Measurements from ENCODE around the gene APOC3. TPM values are rescaled to one million over a fixed set of nuclear protein-coding genes. Genes with fewer than 3 reads are reported as not detected.

APOC3 gene
- total RNA-seq, 1 donor from 2014 or later: not detected

- H3K4me3 Mint-ChIP-seq (ENCODE audit: unreplicated experiment): no peak overlapping the region
- H3K9me3 Mint-ChIP-seq (ENCODE audit: low read depth): no peaks in the 10 kb centered on the region
- H3K27me3 Mint-ChIP-seq (ENCODE audit: low read depth): no peaks in the 10 kb centered on the region
- no peak for TF ChIP-seq CTCF (IDR thresholded peaks at IDR 0.05)
- no peak for DNase-seq (ENCODE audit: low spot score)
- H3K36me3 Mint-ChIP-seq (ENCODE audit: low read depth): peaks cover 29% of the 10 kb centered on the region
- peaks cover 8% of the 10 kb centered on the region for H3K4me1 Mint-ChIP-seq (ENCODE audit: low read depth)
- no peak overlapping the region for H3K27ac Mint-ChIP-seq (ENCODE audit: unreplicated experiment)
These were observed 19.4 kb downstream of the APOC3 start for GRCh38 chr11:116849060-116849459.

GRCh38 chr11:116849486-116849885, 19.8 kb downstream of the APOC3 start:
- no peak overlapping the region for H3K27ac Mint-ChIP-seq (ENCODE audit: unreplicated experiment)
- H3K9me3 Mint-ChIP-seq (ENCODE audit: low read depth): no peaks in the 10 kb centered on the region
- H3K36me3 Mint-ChIP-seq (ENCODE audit: low read depth): peaks cover 29% of the 10 kb centered on the region
- no peaks in the 10 kb centered on the region for H3K27me3 Mint-ChIP-seq (ENCODE audit: low read depth)
- DNase-seq (ENCODE audit: low spot score): no peak
- TF ChIP-seq CTCF (IDR thresholded peaks at IDR 0.05): no peak
- H3K4me1 Mint-ChIP-seq (ENCODE audit: low read depth): peaks cover 8% of the 10 kb centered on the region
- no peak overlapping the region for H3K4me3 Mint-ChIP-seq (ENCODE audit: unreplicated experiment)

- no peak overlapping the region for H3K4me3 Mint-ChIP-seq (ENCODE audit: unreplicated experiment)
- DNase-seq (ENCODE audit: low spot score): no peak
- no peak for TF ChIP-seq CTCF (IDR thresholded peaks at IDR 0.05)
- peaks cover 15% of the 10 kb centered on the region for H3K36me3 Mint-ChIP-seq (ENCODE audit: low read depth)
- no peak overlapping the region for H3K27ac Mint-ChIP-seq (ENCODE audit: unreplicated experiment)
- no peaks in the 10 kb centered on the region for H3K9me3 Mint-ChIP-seq (ENCODE audit: low read depth)
- H3K27me3 Mint-ChIP-seq (ENCODE audit: low read depth): no peaks in the 10 kb centered on the region
- H3K4me1 Mint-ChIP-seq (ENCODE audit: low read depth): peaks cover 8% of the 10 kb centered on the region
These were observed 21.9 kb downstream of the APOC3 start for GRCh38 chr11:116851626-116852025.

GRCh38 chr11:116852261-116853031, 22.7 kb downstream of the APOC3 start:
- Mint-ChIP-seq H3K9me3 (ENCODE audit: low read depth) (no peaks in the 10 kb centered on the region), H3K27ac (ENCODE audit: unreplicated experiment) (no peak overlapping the region), H3K4me1 (ENCODE audit: low read depth) (peaks cover 8% of the 10 kb centered on the region), H3K4me3 (ENCODE audit: unreplicated experiment) (no peak overlapping the region), H3K27me3 (ENCODE audit: low read depth) (no peaks in the 10 kb centered on the region), H3K36me3 (ENCODE audit: low read depth) (peaks cover 14% of the 10 kb centered on the region)
- DNase-seq (ENCODE audit: low spot score): no peak
- TF ChIP-seq CTCF (IDR thresholded peaks at IDR 0.05): no peak

- Mint-ChIP-seq H3K9me3 (ENCODE audit: low read depth) (no peaks in the 10 kb centered on the region), H3K27me3 (ENCODE audit: low read depth) (no peaks in the 10 kb centered on the region), H3K36me3 (ENCODE audit: low read depth) (peaks cover 19% of the 10 kb centered on the region), H3K4me3 (ENCODE audit: unreplicated experiment) (no peak overlapping the region), H3K4me1 (ENCODE audit: low read depth) (peaks cover 8% of the 10 kb centered on the region), H3K27ac (ENCODE audit: unreplicated experiment) (no peak overlapping the region)
- no peak for DNase-seq (ENCODE audit: low spot score)
- TF ChIP-seq CTCF (IDR thresholded peaks at IDR 0.05): no peak
These were observed 23.9 kb downstream of the APOC3 start for GRCh38 chr11:116853461-116854073.
